ENCODE results near the gene HOXD1.

- TF ChIP-seq CTCF (conservative IDR thresholded peaks at IDR 0.05; ENCODE audit: low read length): no peak
- no peak for TF ChIP-seq EZH2phosphoT487 (IDR thresholded peaks at IDR 0.05; ENCODE audit: borderline replicate concordance, low read depth, low read length)
Measured at GRCh38 chr2:176205126-176205525, 16.7 kb downstream of the HOXD1 start.
